ENCODE results near the gene OR6J1.

DNA sequence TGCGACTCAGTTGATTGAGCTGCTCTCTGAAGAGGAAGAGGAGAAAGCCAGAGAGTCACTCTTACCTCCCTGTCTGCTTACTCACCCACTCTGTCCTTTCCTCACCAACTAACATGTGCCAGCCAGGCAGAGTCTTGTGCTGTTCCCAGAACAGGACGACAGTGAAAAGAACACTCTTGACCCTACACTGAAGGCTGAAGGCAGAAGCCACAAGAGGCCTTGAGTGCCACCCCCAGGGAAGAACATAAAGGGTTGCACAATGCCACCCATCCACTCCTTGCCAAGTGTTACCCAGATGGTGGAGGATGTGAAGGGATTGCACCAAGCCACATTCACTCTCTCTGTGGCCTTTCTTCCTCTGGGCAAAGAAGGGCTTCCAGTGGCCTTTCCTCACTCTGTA, 33.2 kb downstream of the OR6J1 start:
- TF ChIP-seq TAF1 (IDR thresholded peaks at IDR 0.05; ENCODE audit: borderline replicate concordance, insufficient read depth, low read length) (no peak), POLR2AphosphoS5 (IDR thresholded peaks at IDR 0.05; ENCODE audit: low read depth, low read length) (no peak)
